Measurements from ENCODE around the gene SRA1. TPM values are rescaled to one million over a fixed set of nuclear protein-coding genes. Genes with fewer than 3 reads are reported as not detected.
A peak's percentile ranks its signal among the peaks of the same experiment; 100 is the strongest.

SRA1 gene
- total RNA-seq, 1 experiment from 2014 or later, result 37.8 TPM

DNA sequence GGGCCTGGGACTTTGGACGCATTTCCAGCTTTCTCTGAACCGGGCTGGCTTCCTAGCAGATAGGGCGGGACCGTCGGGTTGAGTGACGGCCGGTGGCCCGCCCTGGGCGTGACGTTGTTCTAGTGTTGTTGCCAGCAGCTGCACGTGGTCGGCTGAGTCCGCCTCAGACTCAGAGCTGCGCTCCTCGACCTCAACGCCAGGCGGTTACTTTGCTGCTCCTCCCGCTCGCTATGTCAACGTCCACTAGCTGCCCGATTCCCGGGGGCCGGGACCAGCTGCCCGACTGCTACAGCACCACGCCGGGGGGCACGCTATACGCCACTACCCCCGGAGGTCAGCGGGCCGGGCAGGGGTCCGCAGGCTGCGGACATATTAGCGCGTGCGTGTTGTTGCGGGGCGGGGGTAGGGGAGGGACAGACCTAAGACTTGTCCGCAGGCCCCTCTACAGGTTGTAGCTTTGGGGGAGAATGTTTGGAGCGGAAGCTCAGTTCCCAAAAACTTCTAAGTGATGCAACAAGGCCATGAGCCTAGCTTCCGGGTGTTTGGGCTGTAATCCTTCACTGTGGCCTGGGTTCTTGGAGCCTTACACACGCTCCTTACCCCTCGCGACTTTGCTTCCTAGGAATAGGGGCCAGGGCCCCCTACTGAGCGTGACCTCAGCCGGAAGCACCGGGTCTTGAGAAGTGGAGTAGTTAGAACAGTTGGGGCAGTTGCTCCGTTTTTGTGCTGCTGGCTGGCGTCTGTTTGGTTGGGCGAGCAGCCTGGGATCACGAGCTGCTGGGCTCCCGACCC, 9.6 kb downstream of the SRA1 start, which contains the start of gene EIF4EBP3 (continued):
- peak; percentile 83 for TF ChIP-seq NFATC4 (CRISPR knock-in tag; IDR thresholded peaks at IDR 0.05)
- TF ChIP-seq GRHL2 (CRISPR knock-in tag; IDR thresholded peaks at IDR 0.05; ENCODE audit: insufficient replicate concordance, severe bottlenecking), result no peak
- peak; percentile 73; the same call in 1 of the 2 replicates for TF ChIP-seq EMX1 (CRISPR knock-in tag; IDR thresholded peaks at IDR 0.05)
- peak; percentile 80; the same call in 1 of the 2 replicates for TF ChIP-seq ZNF416 (CRISPR knock-in tag; IDR thresholded peaks at IDR 0.05)
- TF ChIP-seq ZMAT4 (CRISPR knock-in tag; IDR thresholded peaks at IDR 0.05), result no peak
- TF ChIP-seq ZNF423 (CRISPR knock-in tag; IDR thresholded peaks at IDR 0.05), result no peak; the same call in 1 of the 2 replicates
- no peak for TF ChIP-seq TEAD4 (CRISPR knock-in tag; IDR thresholded peaks at IDR 0.05)
- TF ChIP-seq, protein P1, sequence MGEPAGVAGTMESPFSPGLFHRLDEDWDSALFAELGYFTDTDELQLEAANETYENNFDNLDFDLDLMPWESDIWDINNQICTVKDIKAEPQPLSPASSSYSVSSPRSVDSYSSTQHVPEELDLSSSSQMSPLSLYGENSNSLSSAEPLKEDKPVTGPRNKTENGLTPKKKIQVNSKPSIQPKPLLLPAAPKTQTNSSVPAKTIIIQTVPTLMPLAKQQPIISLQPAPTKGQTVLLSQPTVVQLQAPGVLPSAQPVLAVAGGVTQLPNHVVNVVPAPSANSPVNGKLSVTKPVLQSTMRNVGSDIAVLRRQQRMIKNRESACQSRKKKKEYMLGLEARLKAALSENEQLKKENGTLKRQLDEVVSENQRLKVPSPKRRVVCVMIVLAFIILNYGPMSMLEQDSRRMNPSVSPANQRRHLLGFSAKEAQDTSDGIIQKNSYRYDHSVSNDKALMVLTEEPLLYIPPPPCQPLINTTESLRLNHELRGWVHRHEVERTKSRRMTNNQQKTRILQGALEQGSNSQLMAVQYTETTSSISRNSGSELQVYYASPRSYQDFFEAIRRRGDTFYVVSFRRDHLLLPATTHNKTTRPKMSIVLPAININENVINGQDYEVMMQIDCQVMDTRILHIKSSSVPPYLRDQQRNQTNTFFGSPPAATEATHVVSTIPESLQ (CRISPR knock-in tag; IDR thresholded peaks at IDR 0.05), result no peak
- TF ChIP-seq RORB (CRISPR knock-in tag; IDR thresholded peaks at IDR 0.05), result no peak
- no peak for TF ChIP-seq GTF2I (CRISPR knock-in tag; conservative IDR thresholded peaks at IDR 0.05)
- peak; percentile 23; the same call in 1 of the 2 replicates for TF ChIP-seq PREB (CRISPR knock-in tag; IDR thresholded peaks at IDR 0.05; ENCODE audit: borderline replicate concordance)
- TF ChIP-seq IRF2 (CRISPR knock-in tag; IDR thresholded peaks at IDR 0.05; ENCODE audit: borderline replicate concordance, low read depth), result no peak
- TF ChIP-seq ATF3 (CRISPR knock-in tag; conservative IDR thresholded peaks at IDR 0.05), result no peak
- no peak for TF ChIP-seq ELF4 (CRISPR knock-in tag; IDR thresholded peaks at IDR 0.05; ENCODE audit: low read depth)
- TF ChIP-seq NFE2L1 (CRISPR knock-in tag; IDR thresholded peaks at IDR 0.05), result 0 out of 2 replicates have a peak, but pooled peaks have one; percentile 27
- TF ChIP-seq ZSCAN18 (CRISPR knock-in tag; IDR thresholded peaks at IDR 0.05), result no peak
- TF ChIP-seq ZNF512 (CRISPR knock-in tag; IDR thresholded peaks at IDR 0.05; ENCODE audit: borderline replicate concordance), result no peak
- TF ChIP-seq ERG (CRISPR knock-in tag; IDR thresholded peaks at IDR 0.05), result peak; percentile 38; the same call in 1 of the 2 replicates
- TF ChIP-seq FOXJ3 (CRISPR knock-in tag; IDR thresholded peaks at IDR 0.05; ENCODE audit: borderline replicate concordance), result no peak
- TF ChIP-seq MYBL2 (CRISPR knock-in tag; IDR thresholded peaks at IDR 0.05), result peak; percentile 19; the same call in 1 of the 2 replicates
- peak; percentile 78 for TF ChIP-seq SP1 (CRISPR knock-in tag; conservative IDR thresholded peaks at IDR 0.05)
- no peak for TF ChIP-seq SOX15 (CRISPR knock-in tag; IDR thresholded peaks at IDR 0.05)
